ENCODE data around the gene NUP93. TPM values are rescaled to one million over a fixed set of nuclear protein-coding genes. Genes with fewer than 3 reads are reported as not detected.

Gene NUP93
- total RNA-seq, 1 experiment from 2014 or later: 165 TPM

GRCh38 chr16:56895813-56896212 is 165.9 kb downstream of the NUP93 start:
- no peak overlapping the region for H2BK15ac ChIP-seq (ENCODE audit: low read depth, low read length)
- no peaks in the 10 kb centered on the region for H3K4me1 Mint-ChIP-seq
- no peaks in the 10 kb centered on the region for H3K36me3 Mint-ChIP-seq (ENCODE audit: insufficient read depth in 1 of 3, low read depth in 3 of 3)
- H3K23ac ChIP-seq (ENCODE audit: insufficient read length, low read depth, low read length): no peak overlapping the region
- no peak overlapping the region for H3K4ac ChIP-seq (ENCODE audit: low read depth, low read length)
- H3K4me3 Mint-ChIP-seq: no peak overlapping the region
- 0 out of 2 replicates have a peak, but pooled peaks cover 1% of the 10 kb centered on the region for H3K79me2 ChIP-seq (ENCODE audit: insufficient read depth, low read length)
- no peak overlapping the region for H2BK20ac ChIP-seq (ENCODE audit: low read depth, low read length, poor library complexity, severe bottlenecking)
- no peaks in the 10 kb centered on the region for H3K79me1 ChIP-seq (ENCODE audit: insufficient read depth, low read depth, low read length, poor library complexity, severe bottlenecking)
- no peak overlapping the region for H2BK5ac ChIP-seq (ENCODE audit: insufficient read length, low read length)
- no peak overlapping the region for H3K14ac ChIP-seq (ENCODE audit: insufficient read depth, low read length)
- H3T11ph ChIP-seq (ENCODE audit: low read length): no peak overlapping the region
- H3K27me3 Mint-ChIP-seq (ENCODE audit: low read depth): peaks cover 5% of the 10 kb centered on the region; the same call in 1 of the 2 replicates
- no peak overlapping the region for H4K5ac ChIP-seq (ENCODE audit: insufficient read length, low read depth, low read length)
- H3K4me2 ChIP-seq (ENCODE audit: insufficient read depth, insufficient read length, low read length): no peak overlapping the region
- no peak overlapping the region for H3K9ac ChIP-seq (ENCODE audit: extremely low read depth, insufficient read length, low read length)
- no CpG with 5 or more reads among the region's 4 CpGs for WGBS (ENCODE audit: extremely low coverage, insufficient read length, low lambda C conversion rate)
- no peak for TF ChIP-seq CTCF (conservative IDR thresholded peaks at IDR 0.05)
- no peak overlapping the region for H4K8ac ChIP-seq (replicated peaks; ENCODE audit: insufficient read length, low read depth, low read length)
- H2AK5ac ChIP-seq (ENCODE audit: insufficient read length, low read length): no peak overlapping the region
- no peak overlapping the region for H2AFZ ChIP-seq (ENCODE audit: low read length)
- no peak for DNase-seq
- no peaks in the 10 kb centered on the region for H4K20me1 ChIP-seq (ENCODE audit: control insufficient read depth, insufficient read depth, insufficient read length)
- no peak overlapping the region for H3K18ac ChIP-seq (ENCODE audit: insufficient read length, low read depth, low read length)
- H3K27ac Mint-ChIP-seq: no peak overlapping the region
- no peaks in the 10 kb centered on the region for H3K23me2 ChIP-seq (ENCODE audit: insufficient read length, low read depth, low read length, poor library complexity, severe bottlenecking)
- H3K9me3 ChIP-seq (ENCODE audit: control insufficient read depth, low read depth, low read length): no peaks in the 10 kb centered on the region
- H3K56ac ChIP-seq (ENCODE audit: insufficient read length, low read depth, low read length): no peak overlapping the region
- H4K91ac ChIP-seq (ENCODE audit: insufficient read length, low read depth, low read length): no peak overlapping the region
- no peak overlapping the region for H2BK12ac ChIP-seq (ENCODE audit: insufficient read length, low read depth, low read length)
- H3K27ac ChIP-seq (ENCODE audit: insufficient read length, low read depth, low read length): no peak overlapping the region
- no peaks in the 10 kb centered on the region for H3K27me3 ChIP-seq (ENCODE audit: insufficient read depth, low read length)
- H3K9me3 Mint-ChIP-seq: no peaks in the 10 kb centered on the region
- H2BK120ac ChIP-seq (ENCODE audit: low read depth, low read length, poor library complexity, severe bottlenecking): no peak overlapping the region
- H3K4me1 ChIP-seq (ENCODE audit: insufficient read depth, low read length): no peaks in the 10 kb centered on the region

Data from H9 (cell line).